AG09319 (cell line): ENCODE results near the gene LAMA5.

Source experiments
- DNase-seq: peaks from one replicate; pipeline ENCODE4 v3.0.0-alpha.2; 2010; ENCODE audit warnings: low read depth; ENCODE audit errors: extremely low read depth
- CTCF ChIP-seq: IDR thresholded peaks from 2 replicates; pipeline ENCODE4 v1.5.1; 2011; ENCODE audit warnings: low read depth, mild to moderate bottlenecking, inconsistent platforms, low read length, moderate library complexity

Gene LAMA5

GRCh38 chr20:62319346-62319909 is 47.7 kb downstream of the LAMA5 start:
- no peak for TF ChIP-seq CTCF

DNA sequence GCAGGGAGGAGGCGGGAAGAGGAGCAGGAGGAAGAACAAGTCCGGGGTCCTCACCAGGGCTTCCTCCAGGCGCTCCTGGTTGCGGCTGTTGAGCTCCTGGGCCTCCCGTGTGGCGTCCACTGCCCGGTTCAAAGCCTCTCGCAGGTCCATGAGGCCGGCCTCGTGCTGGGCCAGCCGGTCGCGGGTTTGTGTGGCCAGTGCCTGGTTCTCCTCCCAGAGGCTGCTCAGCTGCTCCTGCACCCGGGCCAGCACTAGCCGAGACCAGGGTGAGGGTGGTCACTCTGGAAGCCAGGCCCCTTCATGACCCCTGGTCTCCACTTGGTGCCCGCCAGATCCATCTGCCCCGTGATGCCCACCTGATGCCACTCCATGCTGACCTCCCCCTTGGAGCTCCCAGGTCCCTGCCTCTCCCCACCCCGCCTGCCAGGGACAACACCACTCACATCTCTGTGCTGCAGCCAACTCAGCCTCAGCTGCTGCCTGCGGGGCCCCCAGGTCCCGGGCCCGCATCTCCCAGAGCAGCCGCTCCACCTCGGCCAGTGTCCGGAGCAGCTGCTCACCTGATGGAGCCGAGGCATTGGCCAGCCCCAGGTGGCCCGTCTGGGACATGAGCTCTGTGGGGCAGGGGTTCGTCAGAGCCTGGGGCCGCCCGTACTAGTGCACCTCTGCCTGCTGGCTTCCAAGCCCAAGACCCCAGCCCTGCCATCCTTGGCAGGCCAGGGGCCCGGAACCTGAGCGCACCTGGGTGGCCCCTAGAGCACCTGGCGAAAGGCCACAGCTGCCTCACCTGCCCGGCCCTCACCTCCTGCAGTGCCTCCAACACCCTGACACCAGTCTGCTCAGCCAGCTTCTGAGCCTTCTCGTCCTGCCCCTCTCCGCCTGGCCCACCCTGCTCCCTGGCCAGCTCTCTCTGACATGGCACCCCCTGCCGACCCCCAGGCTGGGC is 48.4 kb downstream of the LAMA5 start:
- DNase-seq: no peak
- no peak for TF ChIP-seq CTCF

More at GRCh38 chr20:62319346-62319909, 47.7 kb downstream of the LAMA5 start:
- DNase-seq: no peak

GRCh38 chr20:62317167-62317655 is 49.9 kb downstream of the LAMA5 start:
- TF ChIP-seq CTCF: no peak
- no peak for DNase-seq

DNA sequence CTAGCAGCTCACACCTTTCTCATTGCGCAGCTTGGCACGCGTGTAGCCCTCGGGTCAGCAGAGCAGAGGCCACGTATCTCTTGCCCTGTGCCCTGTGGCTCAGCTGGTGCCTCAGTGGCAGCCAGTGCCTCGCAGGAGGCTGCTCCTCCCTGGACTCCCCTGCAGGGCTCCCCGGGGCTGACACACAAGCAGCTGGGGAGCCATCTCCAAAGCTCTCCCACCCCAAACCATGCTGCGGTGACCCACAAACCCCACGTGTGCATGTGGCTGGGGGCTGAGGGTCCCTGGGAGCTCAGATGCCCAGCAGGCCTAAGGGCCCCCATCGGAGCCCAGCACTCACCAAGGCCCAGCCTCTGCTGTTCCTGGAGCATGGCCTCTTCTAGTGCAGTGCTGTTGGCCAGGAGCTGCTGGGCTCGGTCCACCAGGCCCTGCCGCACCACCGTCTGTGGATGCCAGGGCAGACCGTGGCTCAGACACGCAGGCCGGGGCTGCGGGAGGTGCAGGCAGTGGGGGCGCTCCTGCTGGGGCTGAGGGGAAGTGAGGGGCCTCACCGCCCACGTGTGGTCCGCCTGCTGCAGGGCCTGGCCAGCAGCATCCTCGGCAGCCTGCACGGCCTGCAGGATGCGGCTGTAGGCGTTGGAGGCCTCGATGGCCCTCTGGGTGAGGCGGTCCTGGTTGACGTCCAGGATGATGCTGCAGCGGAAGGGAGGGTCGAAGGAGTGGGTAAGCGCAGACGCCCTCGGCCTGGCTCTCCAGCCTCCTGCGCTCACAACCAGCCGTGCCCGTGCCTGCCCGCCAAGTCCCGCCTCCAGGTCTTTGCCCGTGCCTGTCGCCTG is 50.6 kb downstream of the LAMA5 start:
- no peak for DNase-seq
- no peak for TF ChIP-seq CTCF

- TF ChIP-seq CTCF: no peak
- DNase-seq: no peak
Observed at GRCh38 chr20:62315773-62316172, 51.3 kb downstream of the LAMA5 start.

DNA sequence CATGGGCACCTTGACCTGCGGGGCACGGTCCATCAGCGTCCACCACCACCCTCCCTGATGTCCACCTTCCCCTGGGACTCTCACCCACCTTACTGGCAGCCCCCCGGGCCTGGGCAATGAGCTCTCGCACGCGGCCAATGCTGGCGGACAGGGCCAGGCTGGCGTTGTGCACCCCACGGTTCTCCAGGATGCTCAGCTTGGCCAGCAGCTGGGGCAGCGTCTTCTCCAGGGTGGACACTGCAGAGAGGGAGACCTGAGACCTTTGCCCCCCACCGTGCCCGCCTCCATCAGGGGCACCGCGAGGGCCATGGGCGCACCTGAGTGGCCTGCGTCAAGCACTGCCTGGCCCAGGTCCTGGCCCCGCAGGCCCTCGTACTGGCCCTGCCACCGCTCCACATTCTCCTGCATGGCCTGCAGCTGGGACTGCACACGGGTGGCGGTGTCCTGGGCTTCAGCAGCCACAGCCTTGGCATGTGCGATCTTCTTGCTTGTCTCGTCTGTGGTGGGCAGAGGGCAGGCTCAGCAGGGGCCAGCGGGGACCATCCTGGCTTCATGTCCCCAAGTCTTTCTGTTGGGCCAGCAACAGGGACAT is 52.3 kb downstream of the LAMA5 start:
- no peak for DNase-seq
- no peak for TF ChIP-seq CTCF
